Dendritic cell treated with granulocyte-macrophage colony-stimulating factor and Interleukin-4, amounts not matched to agents 40 ng/mL and 50 ng/mL, for 4 days (primary cell): ENCODE measurements around the gene HSPA2.
A peak's percentile ranks its signal among the peaks of the same experiment; 100 is the strongest.
"Not testable (repeated sequence)": the region's sequence is repeated elsewhere in the genome, so short reads cannot be mapped to it uniquely, and the experiment has no call there.

Experiments
- H3K27ac Mint-ChIP-seq: one replicate; pipeline ENCODE4 v1.8.0; 2022; ENCODE audit warnings: mild to moderate bottlenecking, mixed read lengths
- H3K27me3 Mint-ChIP-seq: one replicate; pipeline ENCODE4 v1.8.0; 2022; ENCODE audit warnings: mild to moderate bottlenecking, mixed read lengths
- H3K36me3 Mint-ChIP-seq: one replicate; pipeline ENCODE4 v1.8.0; 2022; ENCODE audit warnings: low read depth, mixed read lengths
- H3K4me1 Mint-ChIP-seq: one replicate; pipeline ENCODE4 v1.8.0; 2022; ENCODE audit warnings: low read depth, mixed read lengths
- H3K4me3 Mint-ChIP-seq: one replicate; pipeline ENCODE4 v1.8.0; 2022; ENCODE audit warnings: mild to moderate bottlenecking, moderate library complexity, mixed read lengths
- H3K9me3 Mint-ChIP-seq: one replicate; pipeline ENCODE4 v1.8.0; 2022; ENCODE audit warnings: mixed read lengths
- intact Hi-C: fragments of 100-400 bp; cut with micrococcal nuclease; formaldehyde crosslinking; loops from one replicate; pipeline ENCODE4 v1.15.0; 2022

Gene HSPA2

DNA sequence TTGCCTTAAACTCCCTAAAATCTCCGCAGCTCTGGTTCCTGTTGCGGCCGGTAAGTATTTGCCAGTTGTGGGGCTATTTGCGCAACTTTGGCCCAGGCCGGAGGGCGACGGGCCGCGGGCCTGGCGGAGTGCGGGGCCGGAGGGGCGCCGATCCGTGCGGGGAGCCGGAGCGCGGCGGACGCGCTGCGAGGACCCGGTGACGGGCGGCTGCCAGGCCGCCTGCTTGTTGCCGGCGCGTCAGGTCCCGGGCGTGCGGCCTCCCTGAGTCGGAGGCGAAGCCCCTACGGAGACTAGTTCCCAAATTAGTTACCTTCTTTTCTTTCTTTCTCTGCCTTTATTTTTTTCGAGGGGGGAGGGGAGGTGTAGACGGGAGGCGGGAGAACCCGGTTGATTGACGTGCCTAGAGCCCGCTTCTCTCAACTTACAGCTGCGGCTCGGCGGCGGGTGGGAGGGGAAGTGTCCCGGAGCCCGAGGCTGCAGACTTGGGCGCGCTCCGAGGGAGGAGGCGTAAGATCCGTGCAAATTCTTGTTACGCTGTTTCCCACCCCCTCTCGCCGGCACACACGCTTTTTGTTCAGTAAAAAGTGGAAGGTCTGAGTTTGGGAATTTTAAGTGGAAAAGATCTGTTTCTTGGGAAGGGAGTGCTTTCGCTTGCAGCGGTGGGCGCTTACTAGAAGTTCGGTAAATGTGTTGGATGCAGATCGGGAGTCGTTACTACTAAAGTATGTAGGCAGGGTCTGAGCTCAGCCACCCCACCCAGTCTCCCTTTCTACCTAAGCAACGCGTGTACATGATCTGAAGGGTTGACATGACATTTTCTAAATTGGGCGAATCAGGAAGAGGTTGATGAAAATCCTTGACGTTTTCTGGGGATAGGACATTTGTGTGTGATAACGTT is 35.4 kb upstream of the HSPA2 start:
- no peaks in the 10 kb centered on the region for H3K27me3 Mint-ChIP-seq
- H3K36me3 Mint-ChIP-seq = peaks cover 56% of the 10 kb centered on the region
- peak overlapping the region; percentile 100 for H3K27ac Mint-ChIP-seq
- peak overlapping the region; percentile 86 for H3K4me3 Mint-ChIP-seq
- intact Hi-C loops = loop anchor here (2.0 to 10.0 kb wide), 3 partner anchors 36 to 410 kb away; partner anchors contain the start of genes CHURC1, HSPA2 and MTHFD1
- H3K4me1 Mint-ChIP-seq = peaks cover 62% of the 10 kb centered on the region
- H3K9me3 Mint-ChIP-seq = no peaks in the 10 kb centered on the region

DNA sequence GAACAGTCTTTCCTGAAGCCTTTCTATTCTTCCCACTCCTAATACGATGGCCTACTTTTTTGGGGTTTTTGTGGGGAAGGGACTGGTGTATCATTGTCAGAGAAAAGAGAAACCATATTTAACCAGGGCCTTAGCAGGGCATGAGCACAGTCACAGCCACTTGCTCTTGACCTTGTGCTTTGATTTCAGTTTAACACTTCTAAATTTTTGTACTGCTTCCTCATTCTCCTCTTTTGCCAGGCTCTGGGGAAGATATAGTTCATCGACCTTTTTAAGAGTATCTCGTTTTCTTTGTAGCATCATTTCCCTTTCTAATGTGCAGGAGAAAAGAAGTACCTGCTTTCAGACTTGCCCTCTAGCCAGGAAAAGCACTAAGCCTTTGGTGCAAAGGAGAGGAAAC is 33.8 kb upstream of the HSPA2 start:
- Mint-ChIP-seq H3K9me3 (no peaks in the 10 kb centered on the region), H3K4me3 (peak overlapping the region; percentile 86)
- intact Hi-C loops = loop anchor here (10.0 kb wide), 1 partner anchor 408 kb away; the partner anchor contains the start of gene CHURC1

DNA sequence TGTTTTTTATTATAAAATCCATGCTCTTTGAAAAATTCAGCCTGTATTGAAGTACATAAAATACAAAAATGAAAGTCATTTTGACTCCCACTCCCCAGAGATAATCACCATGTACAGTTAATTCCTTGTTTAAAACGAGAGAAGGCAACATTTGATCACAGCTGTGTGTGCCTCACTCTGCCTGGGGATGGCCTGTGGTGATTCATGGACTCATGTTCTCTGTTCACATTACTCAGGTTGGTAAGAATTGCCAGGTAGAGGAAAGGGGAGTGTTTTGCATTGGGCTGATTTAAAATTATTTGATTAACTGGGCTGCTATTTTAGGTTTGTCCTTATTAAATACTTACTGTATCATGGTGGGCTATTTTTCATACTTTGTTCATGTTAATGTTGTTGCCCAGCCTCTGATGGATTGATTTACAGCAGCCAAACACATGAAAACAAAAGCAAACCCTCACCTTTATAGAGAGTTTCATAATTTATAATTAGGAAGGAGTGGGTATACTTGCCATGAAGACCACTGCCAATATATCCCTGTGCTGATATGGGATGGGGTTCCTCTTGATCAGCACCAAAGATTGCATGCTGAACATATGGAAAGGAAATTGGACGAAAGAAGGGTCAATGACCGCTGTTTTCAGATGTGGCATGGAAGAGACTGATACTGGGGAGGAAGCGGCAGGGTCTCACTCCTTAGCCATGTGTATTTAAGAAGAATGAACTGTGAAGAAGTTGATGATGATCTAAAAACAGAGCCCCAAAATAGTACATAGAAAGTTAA is 33.0 kb upstream of the HSPA2 start:
- H3K9me3 Mint-ChIP-seq = no peaks in the 10 kb centered on the region
- H3K27ac Mint-ChIP-seq = peak overlapping the region; percentile 76
- peak overlapping the region; percentile 41 for H3K4me3 Mint-ChIP-seq
- intact Hi-C loops = loop anchor here (10.0 kb wide), 1 partner anchor 407 kb away; the partner anchor contains the start of gene CHURC1
- H3K27me3 Mint-ChIP-seq = no peaks in the 10 kb centered on the region
- H3K4me1 Mint-ChIP-seq = peaks cover 63% of the 10 kb centered on the region
- H3K36me3 Mint-ChIP-seq = peaks cover 56% of the 10 kb centered on the region

More for the DNA sequence above, 33.8 kb upstream of the HSPA2 start:
- Mint-ChIP-seq H3K27ac (peak overlapping the region; percentile 100), H3K36me3 (peaks cover 56% of the 10 kb centered on the region), H3K4me1 (peaks cover 71% of the 10 kb centered on the region), H3K27me3 (no peaks in the 10 kb centered on the region)

- Mint-ChIP-seq H3K9me3 (no peaks in the 10 kb centered on the region), H3K27ac (peak overlapping the region; percentile 76), H3K27me3 (no peaks in the 10 kb centered on the region), H3K36me3 (peaks cover 49% of the 10 kb centered on the region), H3K4me3 (peak overlapping the region; percentile 53), H3K4me1 (peaks cover 59% of the 10 kb centered on the region)
- intact Hi-C loops = loop anchor here (10.0 kb wide), 1 partner anchor 407 kb away; the partner anchor contains the start of gene CHURC1
Observed at GRCh38 chr14:64508215-64508776, 32.2 kb upstream of the HSPA2 start.

DNA sequence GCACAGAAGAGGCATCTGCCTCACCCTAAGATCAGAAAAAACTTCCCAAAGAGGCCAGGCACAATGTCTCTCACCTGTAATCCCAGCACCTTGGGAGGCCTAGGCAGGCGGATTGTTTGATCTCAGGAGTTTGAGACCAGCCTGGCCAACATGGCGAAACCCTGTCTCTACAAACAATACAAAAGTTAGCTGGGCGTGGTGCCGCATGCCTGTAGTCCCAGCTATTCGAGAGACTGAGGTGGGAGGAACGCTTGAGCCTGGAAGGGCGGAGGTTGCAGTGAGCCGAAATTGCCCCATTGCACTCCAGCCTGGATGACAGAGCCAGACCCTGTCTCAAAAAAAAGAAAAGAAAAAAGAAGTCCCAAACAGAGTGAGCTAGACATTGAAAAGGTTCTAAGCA is 31.5 kb upstream of the HSPA2 start:
- H3K27ac Mint-ChIP-seq = peak overlapping the region; percentile 83
- peaks cover 66% of the 10 kb centered on the region for H3K4me1 Mint-ChIP-seq
- no peaks in the 10 kb centered on the region for H3K27me3 Mint-ChIP-seq
- intact Hi-C loops = loop anchor here (10.0 kb wide), 1 partner anchor 406 kb away; the partner anchor contains the start of gene CHURC1
- H3K36me3 Mint-ChIP-seq = peaks cover 49% of the 10 kb centered on the region
- no peaks in the 10 kb centered on the region for H3K9me3 Mint-ChIP-seq
- H3K4me3 Mint-ChIP-seq = peak overlapping the region; percentile 15

DNA sequence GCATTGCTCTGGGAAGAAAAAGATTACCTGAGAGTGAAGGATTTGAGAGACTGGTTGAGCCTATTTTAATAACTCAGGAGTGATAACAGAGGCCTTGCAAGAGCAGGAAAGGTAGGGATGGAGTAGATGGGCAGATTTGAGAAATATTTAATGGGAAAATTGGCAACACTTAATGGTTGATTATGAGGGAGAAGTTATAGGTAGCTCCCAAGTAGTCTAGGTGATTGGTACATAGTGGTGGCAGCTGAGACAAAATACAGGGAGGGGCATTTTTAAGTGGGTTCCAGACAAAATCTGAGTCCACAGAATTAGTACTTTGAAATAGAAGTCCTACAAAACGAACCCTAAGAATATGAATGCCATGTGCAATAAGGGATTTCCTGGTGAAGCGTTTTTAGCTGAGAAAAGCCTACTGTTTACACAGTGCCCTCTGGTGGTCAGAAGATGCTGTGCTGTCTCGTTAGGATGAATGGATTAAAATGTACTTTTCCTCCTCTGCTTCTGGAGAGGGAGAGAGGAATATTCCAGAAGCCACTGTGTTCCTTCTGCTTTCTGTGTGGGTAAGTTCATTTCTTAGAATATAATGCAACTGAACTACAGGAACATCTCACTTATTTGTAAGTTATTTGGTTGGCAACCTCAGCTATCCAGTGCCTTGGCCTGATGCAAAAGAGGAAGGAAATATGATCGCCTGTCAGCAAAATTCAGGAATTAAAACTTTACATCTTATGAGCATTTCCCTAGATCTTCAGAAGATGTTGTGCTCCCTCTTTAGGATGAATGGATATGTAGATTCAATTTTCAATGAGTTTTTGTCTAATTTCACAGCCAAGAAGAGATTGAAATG is 29.5 kb upstream of the HSPA2 start:
- Mint-ChIP-seq H3K27me3 (no peaks in the 10 kb centered on the region), H3K36me3 (peaks cover 31% of the 10 kb centered on the region), H3K4me3 (peak overlapping the region; percentile 62), H3K27ac (peak overlapping the region; percentile 83), H3K9me3 (no peaks in the 10 kb centered on the region), H3K4me1 (peaks cover 67% of the 10 kb centered on the region)
- intact Hi-C loops = loop anchor here (1.0 to 5.0 kb wide), 2 partner anchors 8 to 44 kb away; partner anchors contain the start of genes AKAP5 and ZBTB25

DNA sequence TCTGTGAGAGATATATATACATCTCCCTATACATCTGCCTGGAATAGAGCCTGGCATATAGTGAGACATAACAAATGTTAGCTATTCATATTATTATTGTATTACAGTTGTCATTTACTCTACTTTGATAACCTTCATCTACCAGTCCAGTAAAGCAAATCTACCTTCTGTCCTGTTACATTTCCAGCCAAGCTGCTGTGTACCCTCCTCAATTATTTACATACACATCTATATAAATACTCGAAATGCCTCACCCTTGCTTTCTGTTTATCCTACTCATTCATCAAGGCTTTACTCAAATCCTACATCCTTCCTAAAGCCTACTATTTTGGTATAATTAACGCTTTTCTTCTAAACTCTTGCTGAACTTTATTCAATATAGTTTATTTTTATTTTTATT is 27.3 kb upstream of the HSPA2 start:
- H3K4me3 Mint-ChIP-seq = no peak overlapping the region
- H3K36me3 Mint-ChIP-seq = peaks cover 18% of the 10 kb centered on the region
- peaks cover 56% of the 10 kb centered on the region for H3K4me1 Mint-ChIP-seq
- no peaks in the 10 kb centered on the region for H3K9me3 Mint-ChIP-seq
- H3K27ac Mint-ChIP-seq = no peak overlapping the region
- intact Hi-C loops = loop anchor here (5.0 kb wide), 1 partner anchor 46 kb away; the partner anchor contains the start of gene AKAP5
- no peaks in the 10 kb centered on the region for H3K27me3 Mint-ChIP-seq

DNA sequence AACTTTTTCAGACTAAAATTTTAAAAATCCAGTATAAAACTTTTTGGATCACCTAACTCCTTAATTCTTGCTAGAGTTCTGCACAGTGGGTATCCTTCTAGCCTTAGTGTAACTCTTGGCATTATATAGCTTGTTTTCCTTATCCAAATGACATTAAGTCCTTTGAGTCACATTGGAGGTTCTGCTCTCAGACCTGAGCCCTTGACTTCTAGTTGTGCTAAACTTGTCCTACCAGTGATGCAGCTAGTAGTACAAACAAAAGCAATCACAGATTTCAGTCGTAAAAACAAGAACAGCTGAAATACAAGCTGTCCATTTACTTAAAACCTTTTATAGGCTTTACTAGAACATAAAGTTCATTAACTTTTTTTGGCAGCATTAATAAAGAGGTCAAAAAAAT is 25.5 kb upstream of the HSPA2 start:
- H3K4me1 Mint-ChIP-seq = peaks cover 41% of the 10 kb centered on the region

GRCh38 chr14:64516969-64517368 is 23.6 kb upstream of the HSPA2 start:
- Mint-ChIP-seq H3K27ac (no peak overlapping the region), H3K9me3 (no peaks in the 10 kb centered on the region), H3K4me1 (peaks cover 26% of the 10 kb centered on the region), H3K4me3 (no peak overlapping the region), H3K36me3 (peaks cover 9% of the 10 kb centered on the region), H3K27me3 (no peaks in the 10 kb centered on the region)
- intact Hi-C loops = no loop called here

More for the DNA sequence above, 25.5 kb upstream of the HSPA2 start:
- intact Hi-C loops = no loop called here
- no peaks in the 10 kb centered on the region for H3K9me3 Mint-ChIP-seq
- H3K36me3 Mint-ChIP-seq = peaks cover 9% of the 10 kb centered on the region
- no peak overlapping the region for H3K4me3 Mint-ChIP-seq
- no peak overlapping the region for H3K27ac Mint-ChIP-seq
- no peaks in the 10 kb centered on the region for H3K27me3 Mint-ChIP-seq

DNA sequence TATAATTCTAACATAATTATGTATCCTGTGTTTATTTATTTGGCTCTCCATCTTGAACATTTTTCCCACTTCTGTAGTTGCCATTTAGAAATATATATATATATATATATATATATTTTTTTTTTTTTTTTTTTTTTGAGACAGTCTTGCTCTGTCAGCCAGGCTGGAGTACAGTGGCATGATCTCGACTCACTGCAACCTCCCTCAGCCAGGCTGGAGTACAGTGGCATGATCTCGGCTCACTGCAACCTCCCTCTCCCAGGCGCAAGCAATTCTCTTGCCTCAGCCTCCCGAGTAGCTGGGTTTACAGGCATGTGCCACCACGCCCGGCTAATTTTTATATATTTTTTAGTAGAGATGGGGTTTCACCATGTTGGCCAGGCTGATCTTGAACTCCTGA is 22.9 kb upstream of the HSPA2 start:
- intact Hi-C loops, H3K27me3 Mint-ChIP-seq, H3K9me3 Mint-ChIP-seq, H3K27ac Mint-ChIP-seq, H3K36me3 Mint-ChIP-seq, H3K4me3 Mint-ChIP-seq: not testable (repeated sequence)
- H3K4me1 Mint-ChIP-seq = peaks cover 26% of the 10 kb centered on the region

DNA sequence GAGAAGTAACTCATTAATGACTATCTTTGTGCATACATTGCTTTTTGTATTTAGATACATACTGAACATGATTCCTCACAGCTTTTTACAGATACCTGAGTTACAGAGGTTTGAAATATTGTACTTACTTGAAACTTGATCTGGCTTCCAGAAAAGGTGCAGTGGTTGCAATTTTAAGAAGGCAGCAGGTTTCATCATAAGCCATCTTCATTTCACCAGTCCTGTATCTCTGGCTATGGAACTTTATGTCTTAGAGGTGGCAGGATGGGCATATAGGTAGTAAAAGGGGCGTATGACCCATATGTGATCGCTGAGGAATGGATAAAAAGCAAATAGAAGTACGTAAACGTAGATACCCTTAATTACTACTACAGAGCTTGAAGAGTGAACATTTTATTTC is 22.3 kb upstream of the HSPA2 start:
- no peaks in the 10 kb centered on the region for H3K9me3 Mint-ChIP-seq
- intact Hi-C loops = no loop called here
- H3K27me3 Mint-ChIP-seq = no peaks in the 10 kb centered on the region
- H3K4me3 Mint-ChIP-seq = no peak overlapping the region
- H3K36me3 Mint-ChIP-seq = peaks cover 9% of the 10 kb centered on the region
- peaks cover 26% of the 10 kb centered on the region for H3K4me1 Mint-ChIP-seq
- no peak overlapping the region for H3K27ac Mint-ChIP-seq

DNA sequence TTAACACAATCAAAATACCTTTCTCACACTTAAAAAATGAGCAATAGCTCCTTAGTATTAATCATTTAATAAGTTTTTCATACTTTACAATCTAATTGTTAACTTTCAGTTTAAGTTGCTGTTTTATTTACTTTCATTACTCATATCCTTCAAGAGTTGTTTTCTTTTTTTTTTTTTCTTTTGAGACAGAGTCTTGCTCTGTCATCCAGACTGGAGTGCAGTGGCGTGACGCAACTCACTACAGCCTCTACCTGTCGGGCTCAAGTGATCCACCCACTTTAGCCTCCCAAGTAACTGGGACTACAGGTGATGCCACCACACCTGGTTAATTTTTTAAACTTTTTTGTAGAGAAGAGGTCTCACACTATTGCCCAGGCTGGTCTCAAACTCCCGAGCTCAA is 19.8 kb upstream of the HSPA2 start:
- peaks cover 18% of the 10 kb centered on the region for H3K4me1 Mint-ChIP-seq
- H3K27me3 Mint-ChIP-seq = no peaks in the 10 kb centered on the region
- H3K27ac Mint-ChIP-seq = no peak overlapping the region
- H3K4me3 Mint-ChIP-seq = no peak overlapping the region
- H3K36me3 Mint-ChIP-seq = peaks cover 7% of the 10 kb centered on the region
- intact Hi-C loops = no loop called here
- no peaks in the 10 kb centered on the region for H3K9me3 Mint-ChIP-seq
